Type B pancreatic cell (in vitro differentiated cells): ENCODE results near the gene LMX1A. TPM values are rescaled to one million over a fixed set of nuclear protein-coding genes. Genes with fewer than 3 reads are reported as not detected.

ENCODE experiments used
- DNase-seq: peaks from one replicate; pipeline ENCODE4 v3.0.0; 2021; ENCODE audit warnings: mixed read lengths; ENCODE audit not compliant: unreplicated experiment; ENCODE audit errors: extremely low spot score
- H3K27ac Mint-ChIP-seq: 2 replicates; pipeline ENCODE4 v1.8.0; 2021; ENCODE audit warnings: mild to moderate bottlenecking, mixed read lengths
- H3K27me3 Mint-ChIP-seq: 2 replicates; pipeline ENCODE4 v1.8.0; 2021; ENCODE audit warnings: mixed read lengths
- H3K36me3 Mint-ChIP-seq: 2 replicates; pipeline ENCODE4 v1.8.0; 2021; ENCODE audit warnings: mixed read lengths
- H3K4me1 Mint-ChIP-seq: one replicate; pipeline ENCODE4 v1.8.0; 2021; ENCODE audit warnings: mixed read lengths; ENCODE audit not compliant: unreplicated experiment
- H3K4me3 Mint-ChIP-seq: 2 replicates; pipeline ENCODE4 v1.8.0; 2021; ENCODE audit warnings: mild to moderate bottlenecking, mixed read lengths
- H3K9me3 Mint-ChIP-seq: 2 replicates; pipeline ENCODE4 v1.8.0; 2021; ENCODE audit warnings: mixed read lengths
- total RNA-seq: library from RNA; stranded (reverse); gene quantifications from 2 replicates; pipeline ENCODE4 v1.2.1, GENCODE V29; 2021; ENCODE audit warnings: low replicate concordance
- TF ChIP-seq, protein P1 (sequence below): fragments of 200-600 bp; sonication (generic); conservative IDR thresholded peaks from 2 replicates; pipeline ENCODE4 v1.5.0; 2021; ENCODE audit warnings: antibody characterized with exemption, mild to moderate bottlenecking

Gene LMX1A
- total RNA-seq, 1 donor from 2014 or later, result 34.4 TPM

DNA sequence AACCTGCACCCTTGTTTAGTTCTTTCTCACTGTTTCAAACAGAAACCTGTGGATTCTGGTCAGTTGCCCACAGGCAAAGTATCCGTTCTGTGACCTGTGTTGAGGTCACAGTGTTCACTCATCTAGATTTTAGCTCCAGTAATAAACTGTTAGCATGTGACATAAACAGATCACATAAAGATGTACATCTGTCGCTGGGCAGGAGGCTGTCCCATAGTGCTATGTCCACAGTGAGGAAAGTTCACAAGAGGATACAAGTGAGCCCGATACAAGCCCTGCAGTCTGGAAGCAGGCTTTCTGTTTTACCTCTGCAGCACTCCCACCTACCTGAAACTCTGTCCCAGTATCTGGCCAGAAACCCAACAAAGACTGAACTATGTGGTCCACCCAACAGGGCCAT, 28.4 kb downstream of the LMX1A start:
- no peak overlapping the region for H3K27ac Mint-ChIP-seq
- H3K27me3 Mint-ChIP-seq, result peaks cover 24% of the 10 kb centered on the region
- DNase-seq, result no peak
- no peaks in the 10 kb centered on the region for H3K9me3 Mint-ChIP-seq
- peaks cover 34% of the 10 kb centered on the region for H3K4me1 Mint-ChIP-seq
- H3K4me3 Mint-ChIP-seq, result no peak overlapping the region
- TF ChIP-seq, protein P1, sequence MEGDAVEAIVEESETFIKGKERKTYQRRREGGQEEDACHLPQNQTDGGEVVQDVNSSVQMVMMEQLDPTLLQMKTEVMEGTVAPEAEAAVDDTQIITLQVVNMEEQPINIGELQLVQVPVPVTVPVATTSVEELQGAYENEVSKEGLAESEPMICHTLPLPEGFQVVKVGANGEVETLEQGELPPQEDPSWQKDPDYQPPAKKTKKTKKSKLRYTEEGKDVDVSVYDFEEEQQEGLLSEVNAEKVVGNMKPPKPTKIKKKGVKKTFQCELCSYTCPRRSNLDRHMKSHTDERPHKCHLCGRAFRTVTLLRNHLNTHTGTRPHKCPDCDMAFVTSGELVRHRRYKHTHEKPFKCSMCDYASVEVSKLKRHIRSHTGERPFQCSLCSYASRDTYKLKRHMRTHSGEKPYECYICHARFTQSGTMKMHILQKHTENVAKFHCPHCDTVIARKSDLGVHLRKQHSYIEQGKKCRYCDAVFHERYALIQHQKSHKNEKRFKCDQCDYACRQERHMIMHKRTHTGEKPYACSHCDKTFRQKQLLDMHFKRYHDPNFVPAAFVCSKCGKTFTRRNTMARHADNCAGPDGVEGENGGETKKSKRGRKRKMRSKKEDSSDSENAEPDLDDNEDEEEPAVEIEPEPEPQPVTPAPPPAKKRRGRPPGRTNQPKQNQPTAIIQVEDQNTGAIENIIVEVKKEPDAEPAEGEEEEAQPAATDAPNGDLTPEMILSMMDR, result no peak
- no peaks in the 10 kb centered on the region for H3K36me3 Mint-ChIP-seq

DNA sequence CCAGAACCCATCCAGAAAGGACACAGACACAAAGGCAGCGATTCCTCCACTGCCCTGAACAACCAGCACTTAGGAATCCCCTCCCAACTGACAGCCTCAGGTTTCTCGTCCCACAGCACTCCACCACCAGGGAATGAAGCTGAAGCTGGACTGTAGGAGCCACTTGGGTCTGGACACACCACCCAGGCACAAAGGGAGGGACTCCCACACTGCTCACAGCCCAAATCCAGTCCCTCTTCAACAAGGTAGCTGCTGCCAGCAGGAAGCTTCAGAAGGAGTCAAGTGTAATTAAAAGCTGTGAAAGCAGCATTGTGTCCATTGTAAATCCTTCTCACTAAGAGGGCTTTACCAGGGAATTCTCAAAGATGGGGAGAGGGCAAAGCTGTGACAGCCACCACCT, 29.0 kb downstream of the LMX1A start:
- Mint-ChIP-seq H3K27me3 (peaks cover 24% of the 10 kb centered on the region), H3K9me3 (no peaks in the 10 kb centered on the region), H3K36me3 (no peaks in the 10 kb centered on the region), H3K4me3 (no peak overlapping the region), H3K27ac (no peak overlapping the region), H3K4me1 (peaks cover 34% of the 10 kb centered on the region)
- TF ChIP-seq, protein P1, result no peak
- DNase-seq, result no peak

DNA sequence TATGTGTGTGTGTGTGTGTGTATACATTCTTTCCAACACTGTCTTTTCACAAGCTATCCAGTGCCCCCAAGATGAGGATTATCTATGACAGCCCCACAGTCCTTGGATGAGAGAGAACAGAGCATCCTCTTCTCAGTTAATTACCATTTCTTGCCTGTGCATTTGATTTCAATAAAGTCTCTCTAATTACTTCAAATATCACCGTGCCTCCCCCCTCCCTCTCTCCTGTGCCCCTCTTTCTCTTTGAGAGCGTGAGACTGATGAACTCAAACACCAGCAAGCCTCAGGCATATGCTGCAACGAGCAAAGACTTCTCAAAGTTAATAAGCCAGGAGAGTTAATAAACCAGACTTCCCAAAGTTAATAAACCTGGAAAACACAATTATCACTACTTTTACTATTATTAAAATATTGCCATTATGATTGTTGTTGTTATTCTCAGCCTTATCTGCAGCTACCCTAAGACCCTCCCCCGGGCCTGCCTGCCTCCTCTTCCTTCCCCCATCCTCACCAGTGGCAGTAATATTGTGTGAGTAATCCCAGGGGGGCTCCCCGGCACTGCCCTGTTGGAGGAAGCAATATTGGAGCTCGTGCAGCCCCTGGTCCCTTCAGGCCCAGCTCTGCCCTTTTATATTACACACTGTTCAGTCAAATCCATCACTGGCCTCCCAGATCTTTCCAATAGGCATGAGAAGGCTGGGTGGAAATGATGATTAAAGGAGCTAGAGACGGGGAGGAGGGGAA, 30.9 kb downstream of the LMX1A start:
- Mint-ChIP-seq H3K27me3 (peaks cover 25% of the 10 kb centered on the region), H3K4me3 (no peak overlapping the region), H3K4me1 (peaks cover 34% of the 10 kb centered on the region), H3K9me3 (no peaks in the 10 kb centered on the region), H3K36me3 (no peaks in the 10 kb centered on the region), H3K27ac (no peak overlapping the region)
- TF ChIP-seq, protein P1, result no peak
- DNase-seq, result no peak

DNA sequence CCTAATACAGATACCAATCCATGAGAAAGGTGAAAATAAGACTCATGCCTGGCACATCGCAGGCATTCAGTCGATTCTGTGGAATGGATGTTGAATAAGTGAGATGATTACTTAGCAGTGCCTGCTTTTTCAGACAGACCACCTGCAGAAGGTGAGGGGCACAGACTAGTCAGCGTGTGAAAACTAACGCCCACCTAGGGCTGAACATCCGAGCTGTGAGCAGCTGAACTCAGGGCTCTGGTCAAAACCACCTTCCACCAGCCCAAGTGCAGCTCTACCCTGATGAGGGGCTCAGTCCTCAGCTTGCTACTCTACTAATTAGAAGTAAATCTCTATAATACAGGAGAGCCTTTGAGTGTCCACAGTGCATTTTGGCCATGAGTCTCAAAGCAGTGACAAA, 32.5 kb downstream of the LMX1A start:
- peaks cover 29% of the 10 kb centered on the region for H3K27me3 Mint-ChIP-seq
- no peaks in the 10 kb centered on the region for H3K9me3 Mint-ChIP-seq
- no peak overlapping the region for H3K27ac Mint-ChIP-seq
- TF ChIP-seq, protein P1, result no peak
- peaks cover 31% of the 10 kb centered on the region for H3K4me1 Mint-ChIP-seq
- no peaks in the 10 kb centered on the region for H3K36me3 Mint-ChIP-seq
- no peak overlapping the region for H3K4me3 Mint-ChIP-seq
- no peak for DNase-seq

DNA sequence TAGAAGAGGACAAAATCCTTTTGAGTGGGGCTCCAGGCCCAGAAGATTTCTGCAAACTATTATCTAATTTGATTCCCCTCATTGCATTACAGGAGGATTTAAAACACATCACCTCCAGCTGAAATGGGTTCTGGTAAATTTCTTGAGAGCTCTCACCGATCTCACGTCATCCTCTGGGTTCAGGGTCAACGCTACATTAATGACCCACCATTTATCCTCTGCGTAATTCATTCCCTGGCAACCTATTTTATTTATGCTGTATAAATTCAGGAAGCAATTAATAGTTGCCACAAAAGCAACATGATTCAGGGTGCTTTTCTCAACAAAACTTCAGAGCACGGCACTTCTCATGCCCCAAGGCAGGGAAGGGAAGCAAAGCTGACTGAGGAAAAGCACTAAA, 38.9 kb downstream of the LMX1A start:
- Mint-ChIP-seq H3K27ac (no peak overlapping the region), H3K9me3 (no peaks in the 10 kb centered on the region), H3K27me3 (peaks cover 39% of the 10 kb centered on the region), H3K4me3 (peak overlapping the region; percentile 34), H3K36me3 (no peaks in the 10 kb centered on the region), H3K4me1 (peaks cover 32% of the 10 kb centered on the region)
- TF ChIP-seq, protein P1, result no peak
- DNase-seq, result no peak
